ENCODE measurements around the gene UACA. TPM values are rescaled to one million over a fixed set of nuclear protein-coding genes. Genes with fewer than 3 reads are reported as not detected.
"Not testable (repeated sequence)": the region's sequence is repeated elsewhere in the genome, so short reads cannot be mapped to it uniquely, and the experiment has no call there.

UACA gene
- total RNA-seq, 1 donor from 2014 or later: 5.2 TPM

DNA sequence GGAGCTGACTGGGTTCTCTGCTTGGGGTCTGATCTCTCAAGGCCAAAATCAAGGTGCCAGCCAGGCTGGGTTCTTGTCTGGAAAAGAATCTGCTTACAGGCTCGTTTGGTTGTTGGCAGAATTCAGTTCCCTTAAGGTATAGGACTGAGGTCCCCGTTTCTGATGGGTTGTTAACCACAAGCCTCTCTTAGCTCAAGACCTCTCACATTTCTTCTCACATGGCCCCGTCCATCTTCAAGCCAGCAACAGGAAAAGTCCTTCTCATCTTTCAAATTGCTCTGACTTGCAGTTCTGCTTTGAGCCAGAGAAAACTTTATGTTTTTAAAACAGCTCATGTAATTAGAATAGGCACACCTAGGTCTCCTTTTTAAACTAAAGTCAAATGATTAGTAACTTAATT is 20.4 kb downstream of the UACA start:
- H3K27me3 Mint-ChIP-seq (ENCODE audit: unreplicated experiment): no peaks in the 10 kb centered on the region
- H3K36me3 Mint-ChIP-seq (ENCODE audit: unreplicated experiment): no peaks in the 10 kb centered on the region
- H3K9me3 Mint-ChIP-seq (ENCODE audit: unreplicated experiment): no peaks in the 10 kb centered on the region
- H3K27ac Mint-ChIP-seq (ENCODE audit: unreplicated experiment): no peak overlapping the region
- H3K4me1 Mint-ChIP-seq (ENCODE audit: low read depth, unreplicated experiment): no peaks in the 10 kb centered on the region
- no peak overlapping the region for H3K4me3 Mint-ChIP-seq (ENCODE audit: unreplicated experiment)
- DNase-seq: no peak
- TF ChIP-seq CTCF (IDR thresholded peaks at IDR 0.05; ENCODE audit: partially characterized antibody, unreplicated experiment): no peak

DNA sequence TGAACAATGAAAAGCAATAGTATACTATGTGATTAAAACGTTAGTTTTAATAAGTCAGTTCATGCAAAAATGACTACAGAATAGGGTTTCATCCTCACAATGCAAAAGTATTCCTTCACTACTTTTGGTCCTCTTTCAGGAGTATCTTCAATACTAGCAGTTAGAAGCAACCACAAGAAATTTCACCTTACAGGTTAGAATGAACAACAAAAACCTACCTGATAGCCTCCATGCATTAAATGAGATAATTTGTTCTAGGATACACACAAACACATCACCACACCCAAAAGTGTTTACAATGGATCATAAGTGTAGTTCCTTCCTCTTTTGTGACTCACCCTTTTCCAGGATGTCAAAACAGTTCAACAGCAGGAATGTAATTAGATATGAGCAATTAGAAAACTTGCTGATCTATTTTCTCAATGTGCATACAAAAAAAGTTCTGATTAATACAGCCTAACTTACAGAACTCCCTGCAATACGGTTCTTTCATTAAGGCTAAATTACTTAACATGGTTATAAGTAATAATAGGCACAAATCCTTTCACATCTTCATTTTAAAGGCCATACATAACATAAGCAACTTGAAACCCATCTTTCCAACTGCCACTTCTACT is 21.6 kb downstream of the UACA start:
- Mint-ChIP-seq H3K27ac (ENCODE audit: unreplicated experiment) (no peak overlapping the region), H3K4me3 (ENCODE audit: unreplicated experiment) (no peak overlapping the region), H3K9me3 (ENCODE audit: unreplicated experiment) (no peaks in the 10 kb centered on the region), H3K27me3 (ENCODE audit: unreplicated experiment) (no peaks in the 10 kb centered on the region), H3K36me3 (ENCODE audit: unreplicated experiment) (no peaks in the 10 kb centered on the region), H3K4me1 (ENCODE audit: low read depth, unreplicated experiment) (no peaks in the 10 kb centered on the region)
- TF ChIP-seq CTCF (IDR thresholded peaks at IDR 0.05; ENCODE audit: partially characterized antibody, unreplicated experiment): no peak
- DNase-seq: no peak

DNA sequence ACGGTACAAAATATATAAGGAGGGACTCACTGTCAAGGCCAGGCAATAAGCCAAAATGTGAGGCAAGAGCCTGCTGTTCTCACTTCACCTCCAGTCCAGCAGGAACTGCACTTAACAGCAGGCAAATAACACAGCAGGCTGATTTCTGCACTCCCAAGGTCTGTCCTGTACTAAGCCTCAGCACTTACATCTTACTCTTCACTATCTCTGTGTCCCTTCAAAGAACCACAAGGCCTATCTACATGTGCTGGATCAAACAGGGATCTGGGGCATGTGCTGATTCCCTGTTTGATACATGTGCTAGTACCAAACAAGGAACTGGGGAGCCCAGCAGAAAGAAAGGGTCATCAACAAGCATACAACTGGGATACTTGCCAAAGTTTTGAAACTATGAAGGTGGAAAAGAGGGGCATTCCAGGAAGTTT is 22.2 kb downstream of the UACA start:
- no peak for TF ChIP-seq CTCF (IDR thresholded peaks at IDR 0.05; ENCODE audit: partially characterized antibody, unreplicated experiment)
- H3K27me3 Mint-ChIP-seq (ENCODE audit: unreplicated experiment): no peaks in the 10 kb centered on the region

GRCh38 chr15:70735040-70735439 is 28.3 kb downstream of the UACA start:
- not testable (repeated sequence) for H3K9me3 Mint-ChIP-seq (ENCODE audit: unreplicated experiment); DNase-seq

More for the DNA sequence above, 22.2 kb downstream of the UACA start:
- no peaks in the 10 kb centered on the region for H3K4me1 Mint-ChIP-seq (ENCODE audit: low read depth, unreplicated experiment)
- H3K27ac Mint-ChIP-seq (ENCODE audit: unreplicated experiment): no peak overlapping the region
- DNase-seq: no peak
- H3K9me3 Mint-ChIP-seq (ENCODE audit: unreplicated experiment): no peaks in the 10 kb centered on the region
- no peak overlapping the region for H3K4me3 Mint-ChIP-seq (ENCODE audit: unreplicated experiment)
- no peaks in the 10 kb centered on the region for H3K36me3 Mint-ChIP-seq (ENCODE audit: unreplicated experiment)

GRCh38 chr15:70729164-70729563 is 34.2 kb downstream of the UACA start:
- no peak overlapping the region for H3K27ac Mint-ChIP-seq (ENCODE audit: unreplicated experiment)
- H3K27me3 Mint-ChIP-seq (ENCODE audit: unreplicated experiment): no peaks in the 10 kb centered on the region
- DNase-seq: no peak
- H3K9me3 Mint-ChIP-seq (ENCODE audit: unreplicated experiment): no peaks in the 10 kb centered on the region
- no peaks in the 10 kb centered on the region for H3K4me1 Mint-ChIP-seq (ENCODE audit: low read depth, unreplicated experiment)
- TF ChIP-seq CTCF (IDR thresholded peaks at IDR 0.05; ENCODE audit: partially characterized antibody, unreplicated experiment): no peak
- no peaks in the 10 kb centered on the region for H3K36me3 Mint-ChIP-seq (ENCODE audit: unreplicated experiment)
- H3K4me3 Mint-ChIP-seq (ENCODE audit: unreplicated experiment): no peak overlapping the region

More at GRCh38 chr15:70735040-70735439, 28.3 kb downstream of the UACA start:
- H3K36me3 Mint-ChIP-seq (ENCODE audit: unreplicated experiment); H3K4me3 Mint-ChIP-seq (ENCODE audit: unreplicated experiment); H3K27ac Mint-ChIP-seq (ENCODE audit: unreplicated experiment); H3K4me1 Mint-ChIP-seq (ENCODE audit: low read depth, unreplicated experiment); H3K27me3 Mint-ChIP-seq (ENCODE audit: unreplicated experiment): not testable (repeated sequence)
